HepG2 (cell line): Measurements from ENCODE around the gene CENPL. TPM values are rescaled to one million over a fixed set of nuclear protein-coding genes. Genes with fewer than 3 reads are reported as not detected.

Experiments
- ATAC-seq: fragments of 200-7000 bp; cut with Tn5 transposase; 3 replicates; pipeline ENCODE4 v1.9.1; 2020; ENCODE audit warnings: mild to moderate bottlenecking, moderate library complexity
- BruUV-seq: library from RNA; stranded (reverse); fragments of 400-500 nt; replicated peaks from 2 replicates; lab custom pipeline; 2021; lab: Mats Ljungman, UMichigan
- CTCF ChIA-PET: fragments of 300-600 bp; formaldehyde crosslinking; extraction: SDS; loops from one replicate; lab custom pipeline; 2021; ENCODE audit warnings: low total read pairs, inconsistent platforms, low intra/inter-chr PET ratio; lab: Yijun Ruan, JAX
- POLR2A ChIA-PET: fragments of 350-600 bp; sonication (Branson Sonifier 250); formaldehyde crosslinking; loops from one replicate; lab custom pipeline; 2020; ENCODE audit warnings: antibody characterized with exemption, inconsistent platforms; lab: Yijun Ruan, JAX
- DNase-seq: peaks from one replicate; pipeline ENCODE4 v3.0.0-alpha.2; 2015; ENCODE audit warnings: low spot score
- FAIRE-seq: peaks from 3 replicates; lab custom pipeline; 2011; peaks lifted over from hg19 to GRCh38; lab: Jason Lieb, UNC
- H2AFZ ChIP-seq: one replicate; pipeline ENCODE4 v1.6.1; 2011; ENCODE audit warnings: low read length, inconsistent platforms
- H3K27ac ChIP-seq: fragments of 300-600 bp; 3 replicates; pipeline ENCODE4 v1.8.0; 2011; ENCODE audit warnings: mixed run types, mild to moderate bottlenecking, mixed read lengths, low read length, inconsistent platforms; ENCODE audit not compliant: insufficient read depth; ENCODE audit errors: extremely low read length
- H3K27me3 ChIP-seq, 2 experiments: fragments of 200-600 bp in 1 of 2; 2 replicates in 1 of 2; 3 replicates in 1 of 2; pipeline versions ENCODE4 v1.6.0 to v1.8.0; 2011; ENCODE audit warnings: low read length in 2 of 2, mild to moderate bottlenecking in 2 of 2, moderate library complexity in 2 of 2, inconsistent platforms in 1 of 2; ENCODE audit not compliant: insufficient read depth in 2 of 2, control insufficient read depth in 1 of 2
- H3K36me3 ChIP-seq, 2 experiments: fragments of 200-600 bp in 1 of 2; replicated peaks in 1 of 2; 2 replicates in 1 of 2; 3 replicates in 1 of 2; pipeline versions ENCODE4 v1.5.1 to v1.8.0; 2011; ENCODE audit warnings: low read length in 2 of 2, inconsistent platforms in 1 of 2; ENCODE audit not compliant: insufficient read depth in 2 of 2, control insufficient read depth in 1 of 2
- H3K4me1 ChIP-seq: 2 replicates; pipeline ENCODE4 v1.5.1; 2012; ENCODE audit warnings: low read length, inconsistent platforms; ENCODE audit not compliant: insufficient read depth
- H3K4me2 ChIP-seq: 2 replicates; pipeline ENCODE4 v1.6.0; 2011; ENCODE audit warnings: low read depth, low read length, inconsistent platforms
- H3K4me3 ChIP-seq, 3 experiments: fragments of 200-600 bp in 1 of 3; sonication (generic), shearing (Covaris generic) in 1 of 3; replicated peaks in 1 of 3; 2 replicates each; pipeline ENCODE4 v1.5.1; 2011 to 2016; ENCODE audit warnings: low read length in 3 of 3, inconsistent platforms in 2 of 3, low read depth in 2 of 3, mild to moderate bottlenecking in 2 of 3, control low read depth in 1 of 3, mixed read lengths in 1 of 3; ENCODE audit not compliant: insufficient read depth in 1 of 3
- H3K79me2 ChIP-seq: one replicate; pipeline ENCODE4 v1.6.1; 2011; ENCODE audit warnings: low read length, inconsistent platforms; ENCODE audit not compliant: insufficient read depth
- H3K9ac ChIP-seq: 2 replicates; pipeline ENCODE4 v1.6.0; 2011; ENCODE audit warnings: mild to moderate bottlenecking, low read depth, low read length, inconsistent platforms; ENCODE audit not compliant: insufficient read depth
- H3K9me3 ChIP-seq: 2 replicates; pipeline ENCODE4 v1.5.1; 2012; ENCODE audit warnings: mild to moderate bottlenecking, low read length
- H4K20me1 ChIP-seq: 2 replicates; pipeline ENCODE4 v1.6.0; 2011; ENCODE audit warnings: inconsistent platforms, mild to moderate bottlenecking, low read length, moderate library complexity; ENCODE audit not compliant: insufficient read depth
- ATM ChIP-seq: fragments of 450-650 bp; IDR thresholded peaks from 2 replicates; pipeline ENCODE4 v1.7.1; 2017; ENCODE audit warnings: mild to moderate bottlenecking, borderline replicate concordance
- CHD4 ChIP-seq: fragments of 200-600 bp; sonication (generic); IDR thresholded peaks from 2 replicates; pipeline ENCODE4 v1.7.0; 2017; ENCODE audit warnings: mild to moderate bottlenecking, low read length, borderline replicate concordance
- EZH2 ChIP-seq: conservative IDR thresholded peaks from 2 replicates; pipeline ENCODE4 v1.6.1; 2012; ENCODE audit warnings: mild to moderate bottlenecking, low read depth, low read length, moderate library complexity
- FOXK1 ChIP-seq: sonication (generic); formaldehyde crosslinking; IDR thresholded peaks from 2 replicates; pipeline ENCODE4 v1.4.0; 2020; ENCODE audit warnings: low read depth, missing genetic modification reagents, borderline replicate concordance
- HMG20A ChIP-seq: IDR thresholded peaks from 2 replicates; pipeline ENCODE4 v1.6.1; 2016; ENCODE audit warnings: borderline replicate concordance
- SPEN ChIP-seq: sonication (generic); formaldehyde crosslinking; IDR thresholded peaks from 2 replicates; pipeline ENCODE4 v1.5.1; 2020; ENCODE audit warnings: low read depth, mild to moderate bottlenecking, missing genetic modification reagents
- ZBED4 ChIP-seq: sonication (generic); formaldehyde crosslinking; IDR thresholded peaks from 2 replicates; pipeline ENCODE4 v1.4.0; 2020; ENCODE audit warnings: missing genetic modification reagents, borderline replicate concordance
- ZBTB8A ChIP-seq: sonication (generic); formaldehyde crosslinking; IDR thresholded peaks from 2 replicates; pipeline ENCODE4 v1.4.0; 2020; ENCODE audit warnings: mild to moderate bottlenecking, low read depth, missing genetic modification reagents, borderline replicate concordance
- ZC3H4 ChIP-seq: sonication (generic); formaldehyde crosslinking; IDR thresholded peaks from 2 replicates; pipeline ENCODE4 v1.4.0; 2020; ENCODE audit warnings: missing genetic modification reagents, borderline replicate concordance
- ZNF782 ChIP-seq: sonication (generic); formaldehyde crosslinking; IDR thresholded peaks from 2 replicates; pipeline ENCODE4 v1.4.0; 2020; ENCODE audit warnings: missing genetic modification reagents, mild to moderate bottlenecking, borderline replicate concordance
- WGBS: methylation state at CpG from one replicate; pipeline ENCODE4 v1.1.6; 2017; ENCODE audit warnings: low lambda C conversion rate; 5-methylcytosine and 5-hydroxymethylcytosine counted together
- in situ Hi-C: cut with HindIII; loops from 2 replicates; pipeline ENCODE4 v1.10.0; 2017; ENCODE audit warnings: low pct_unique_long_range_greater_than_20kb; ENCODE audit not compliant: extremely low pct_ligation_motif_present
- intact Hi-C: fragments of 100-400 bp; cut with micrococcal nuclease; formaldehyde crosslinking; loops from one replicate; pipeline ENCODE4 v1.10.0; 2022; ENCODE audit not compliant: unreplicated experiment
- polyA plus RNA-seq, 8 experiments: library from polyadenylated mRNA; depleted of rRNA in 3 of 8; stranded (reverse) in 7 of 8; unstranded in 1 of 8; fragments of >200 nt; fragmentation: Illumina TruSeq in 4 of 8; extraction: Trizol in 4 of 8; gene quantifications; 2 replicates each; pipeline versions ENCODE4 v1.2.1 to v1.2.3, GENCODE V29; 2011 to 2016; ENCODE audit warnings: low read depth in 4 of 8, missing spikeins in 1 of 8, mixed read lengths in 1 of 8; ENCODE audit not compliant: insufficient read depth in 1 of 8
- total RNA-seq, 5 experiments: library from RNA; depleted of rRNA; stranded (reverse); fragments of >200 nt; fragmentation: Illumina TruSeq; extraction: Trizol; gene quantifications; 2 replicates each; pipeline ENCODE4 v1.2.3, GENCODE V29; 2016; ENCODE audit warnings: low read depth in 1 of 5
- TF ChIP-seq, protein P1 (sequence below): sonication (generic); formaldehyde crosslinking; IDR thresholded peaks from 2 replicates; pipeline ENCODE4 v1.8.0; 2022; ENCODE audit warnings: mild to moderate bottlenecking, missing genetic modification reagents; ENCODE audit not compliant: insufficient replicate concordance
- TF ChIP-seq, protein P2 (sequence below): sonication (generic); formaldehyde crosslinking; IDR thresholded peaks from 2 replicates; pipeline ENCODE4 v1.5.1; 2020; ENCODE audit warnings: missing genetic modification reagents, mild to moderate bottlenecking, borderline replicate concordance

The CENPL gene
- total and polyA plus RNA-seq, 2 of the 13 experiments (the other 11 are each of a cell fraction or from before 2014, with no cell fraction given), result 4.4 to 14.2 TPM

GRCh38 chr1:173860065-173860464 is 35.4 kb upstream of the CENPL start:
- Histone ChIP-seq H2AFZ (no peak overlapping the region), H3K9ac (no peak overlapping the region), H3K4me3 (no peak overlapping the region), H4K20me1 (peaks cover 20% of the 10 kb centered on the region), H3K4me2 (no peak overlapping the region), H3K27ac (no peak overlapping the region), H3K36me3 (peaks cover 9 to 39% of the 10 kb centered on the region in 2 experiments; a peak in 4 of 5 replicates), H3K27me3 (no peaks in the 10 kb centered on the region), H3K4me1 (peaks cover 8% of the 10 kb centered on the region), H3K79me2 (no peaks in the 10 kb centered on the region), H3K9me3 (no peaks in the 10 kb centered on the region)
- CTCF ChIA-PET, result no interaction called here
- DNase-seq, result no peak
- BruUV-seq, result no TSS peak
- FAIRE-seq, result no peak
- TF ChIP-seq ATM (no peak), ZC3H4 (CRISPR knock-in tag) (no peak), ZBED4 (CRISPR knock-in tag) (no peak), SPEN (CRISPR knock-in tag) (no peak), HMG20A (CRISPR knock-in tag) (no peak), ZNF782 (no peak), FOXK1 (CRISPR knock-in tag) (no peak), ZBTB8A (CRISPR knock-in tag) (no peak), CHD4 (no peak), EZH2 (no peak)
- TF ChIP-seq, protein P1, sequence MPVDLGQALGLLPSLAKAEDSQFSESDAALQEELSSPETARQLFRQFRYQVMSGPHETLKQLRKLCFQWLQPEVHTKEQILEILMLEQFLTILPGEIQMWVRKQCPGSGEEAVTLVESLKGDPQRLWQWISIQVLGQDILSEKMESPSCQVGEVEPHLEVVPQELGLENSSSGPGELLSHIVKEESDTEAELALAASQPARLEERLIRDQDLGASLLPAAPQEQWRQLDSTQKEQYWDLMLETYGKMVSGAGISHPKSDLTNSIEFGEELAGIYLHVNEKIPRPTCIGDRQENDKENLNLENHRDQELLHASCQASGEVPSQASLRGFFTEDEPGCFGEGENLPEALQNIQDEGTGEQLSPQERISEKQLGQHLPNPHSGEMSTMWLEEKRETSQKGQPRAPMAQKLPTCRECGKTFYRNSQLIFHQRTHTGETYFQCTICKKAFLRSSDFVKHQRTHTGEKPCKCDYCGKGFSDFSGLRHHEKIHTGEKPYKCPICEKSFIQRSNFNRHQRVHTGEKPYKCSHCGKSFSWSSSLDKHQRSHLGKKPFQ (CRISPR knock-in tag), result no peak
- TF ChIP-seq, protein P2, sequence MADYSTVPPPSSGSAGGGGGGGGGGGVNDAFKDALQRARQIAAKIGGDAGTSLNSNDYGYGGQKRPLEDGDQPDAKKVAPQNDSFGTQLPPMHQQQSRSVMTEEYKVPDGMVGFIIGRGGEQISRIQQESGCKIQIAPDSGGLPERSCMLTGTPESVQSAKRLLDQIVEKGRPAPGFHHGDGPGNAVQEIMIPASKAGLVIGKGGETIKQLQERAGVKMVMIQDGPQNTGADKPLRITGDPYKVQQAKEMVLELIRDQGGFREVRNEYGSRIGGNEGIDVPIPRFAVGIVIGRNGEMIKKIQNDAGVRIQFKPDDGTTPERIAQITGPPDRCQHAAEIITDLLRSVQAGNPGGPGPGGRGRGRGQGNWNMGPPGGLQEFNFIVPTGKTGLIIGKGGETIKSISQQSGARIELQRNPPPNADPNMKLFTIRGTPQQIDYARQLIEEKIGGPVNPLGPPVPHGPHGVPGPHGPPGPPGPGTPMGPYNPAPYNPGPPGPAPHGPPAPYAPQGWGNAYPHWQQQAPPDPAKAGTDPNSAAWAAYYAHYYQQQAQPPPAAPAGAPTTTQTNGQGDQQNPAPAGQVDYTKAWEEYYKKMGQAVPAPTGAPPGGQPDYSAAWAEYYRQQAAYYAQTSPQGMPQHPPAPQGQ (CRISPR knock-in tag), result no peak
- POLR2A ChIA-PET, result interaction anchor here (2.3 kb wide), 1 partner anchor 8 kb away, joined by 10 read pairs; the partner anchor contains the start of genes GAS5 and ZBTB37
- no peak for ATAC-seq
- in situ Hi-C loops, result loop anchor here (10.0 kb wide), 1 partner anchor 215 kb away; no protein-coding TSS in a partner anchor
- intact Hi-C loops, result no loop called here
- 96% methylated on average over 1 of the region's 1 CpG for WGBS
